Measurements from ENCODE around the gene CENATAC.
"Not testable (repeated sequence)": the region's sequence is repeated elsewhere in the genome, so short reads cannot be mapped to it uniquely, and the experiment has no call there.

The CENATAC gene, protein sequence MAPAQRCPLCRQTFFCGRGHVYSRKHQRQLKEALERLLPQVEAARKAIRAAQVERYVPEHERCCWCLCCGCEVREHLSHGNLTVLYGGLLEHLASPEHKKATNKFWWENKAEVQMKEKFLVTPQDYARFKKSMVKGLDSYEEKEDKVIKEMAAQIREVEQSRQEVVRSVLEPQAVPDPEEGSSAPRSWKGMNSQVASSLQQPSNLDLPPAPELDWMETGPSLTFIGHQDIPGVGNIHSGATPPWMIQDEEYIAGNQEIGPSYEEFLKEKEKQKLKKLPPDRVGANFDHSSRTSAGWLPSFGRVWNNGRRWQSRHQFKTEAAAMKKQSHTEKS

DNA sequence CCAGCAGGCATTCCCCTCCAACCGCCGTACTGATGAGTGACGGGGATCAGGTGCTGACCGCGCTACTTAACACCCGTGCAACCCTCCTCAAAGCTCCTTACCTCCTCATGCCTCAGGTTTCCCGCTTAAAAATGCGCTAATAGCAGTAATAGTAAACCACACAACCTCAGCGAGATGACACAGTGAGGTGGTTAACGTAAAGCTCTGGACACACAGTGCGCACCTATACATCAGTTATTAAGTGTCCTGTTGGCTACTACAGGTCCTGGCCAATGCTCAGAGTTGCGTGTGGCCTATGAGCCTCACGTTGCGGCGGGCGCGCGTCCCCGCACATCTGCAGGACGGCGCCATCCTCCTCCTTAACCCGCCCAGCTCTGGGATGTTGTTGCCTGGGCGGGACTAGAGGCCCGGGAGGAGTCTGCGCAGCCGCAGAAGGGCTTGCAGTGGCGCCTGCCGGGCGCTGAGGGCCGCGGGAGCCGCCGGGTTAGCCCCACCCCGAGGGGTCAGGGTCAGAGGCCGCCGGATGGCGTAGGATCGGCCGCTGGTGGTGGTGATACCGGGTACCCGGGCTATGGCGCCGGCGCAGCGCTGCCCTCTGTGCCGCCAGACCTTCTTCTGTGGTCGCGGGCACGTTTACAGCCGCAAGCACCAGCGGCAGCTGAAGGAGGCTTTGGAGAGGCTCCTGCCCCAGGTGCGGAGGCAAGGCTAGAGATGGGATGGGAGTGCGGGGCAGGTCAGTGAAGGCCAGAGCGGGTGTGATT is at the start of gene CENATAC:
Gene CENATAC (plus strand): TSS at position 512 of the 761 bp plus-strand sequence. CDS start 60 bp downstream, at position 572.
- no peak for FAIRE-seq

DNA sequence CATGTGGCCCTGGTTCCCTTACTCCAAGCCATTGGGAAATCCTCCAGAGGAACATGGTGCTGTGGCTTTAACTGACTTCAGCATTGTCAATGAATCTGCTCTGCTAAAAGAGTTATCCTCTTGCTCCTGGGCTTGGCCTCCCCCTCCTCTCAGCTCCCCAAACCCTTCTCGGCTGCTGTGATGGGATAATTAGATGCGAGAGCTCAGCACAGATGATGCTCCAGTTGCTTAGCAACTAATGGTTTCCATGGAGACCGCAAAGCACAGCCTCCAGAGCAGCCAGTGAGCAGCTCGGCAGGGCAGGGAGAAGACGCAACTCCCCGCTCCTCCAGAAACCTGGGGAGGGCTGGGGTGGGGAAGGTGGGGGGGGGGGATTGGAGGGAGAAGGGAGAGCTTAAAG is 44.7 kb upstream of the CENATAC start:
- FAIRE-seq, result no peak

GRCh38 chr11:118953976-118954375 is 44.0 kb upstream of the CENATAC start:
- not testable (repeated sequence) for FAIRE-seq

DNA sequence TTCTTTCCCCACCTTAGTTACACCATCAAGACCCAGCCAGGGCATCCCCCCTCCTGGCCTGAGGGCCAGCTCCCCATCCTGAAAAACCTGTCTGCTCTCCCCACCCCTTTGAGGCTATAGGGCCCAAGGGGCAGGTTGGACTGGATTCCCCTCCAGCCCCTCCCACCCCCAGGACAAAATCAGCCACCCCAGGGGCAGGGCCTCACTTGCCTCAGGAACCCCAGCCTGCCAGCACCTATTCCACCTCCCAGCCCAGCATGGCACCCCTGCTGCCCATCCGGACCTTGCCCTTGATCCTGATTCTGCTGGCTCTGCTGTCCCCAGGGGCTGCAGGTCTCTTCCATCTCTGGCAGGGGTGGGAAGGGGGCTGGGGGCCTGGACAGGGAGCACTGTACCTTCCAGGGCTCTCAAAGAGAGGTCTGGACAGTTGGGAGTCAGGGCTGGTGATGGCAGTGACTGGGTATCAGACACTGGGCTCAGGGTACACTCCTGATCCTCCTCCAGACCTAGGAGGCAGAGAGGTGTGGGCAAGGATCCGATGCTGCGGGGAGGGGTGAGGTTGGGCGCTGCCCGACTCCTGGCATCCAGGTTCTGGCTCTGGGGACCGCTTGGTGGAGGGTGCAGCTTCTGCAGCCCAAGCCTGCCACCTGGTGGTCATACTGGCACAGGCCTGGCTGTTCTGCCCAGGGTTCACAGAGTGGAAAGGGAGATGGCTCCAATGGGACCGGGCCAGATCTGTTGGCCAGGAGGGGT is 41.7 kb upstream of the CENATAC start, which contains the start of gene UPK2:
Gene UPK2 (plus strand): TSS at position 205 of the 753 bp plus-strand sequence. CDS start 53 bp downstream, at position 258.
- no peak for FAIRE-seq

GRCh38 chr11:118956847-118957469 is 41.0 kb upstream of the CENATAC start:
- FAIRE-seq, result no peak

DNA sequence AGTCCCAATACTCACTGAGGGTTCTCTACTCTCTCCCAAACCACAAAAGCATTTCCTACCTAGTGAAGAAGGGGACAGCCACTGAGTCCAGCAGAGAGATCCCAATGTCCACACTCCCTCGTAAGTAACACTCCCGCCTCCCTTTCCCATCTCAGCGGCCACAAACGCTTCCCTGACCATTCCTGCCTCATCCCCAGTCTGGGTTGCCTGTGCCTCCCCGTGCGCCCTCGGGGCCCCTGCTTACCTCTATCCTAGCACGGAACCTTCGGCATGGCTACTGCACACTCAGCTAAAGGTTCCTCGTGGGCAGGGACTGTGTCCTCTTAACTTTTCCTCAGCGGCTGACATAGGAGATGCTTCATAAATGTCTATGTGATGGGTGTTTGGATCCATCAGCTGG is 40.4 kb upstream of the CENATAC start:
- FAIRE-seq, result no peak

- no peak for FAIRE-seq
Measured at GRCh38 chr11:118957968-118958367, 40.0 kb upstream of the CENATAC start.

DNA sequence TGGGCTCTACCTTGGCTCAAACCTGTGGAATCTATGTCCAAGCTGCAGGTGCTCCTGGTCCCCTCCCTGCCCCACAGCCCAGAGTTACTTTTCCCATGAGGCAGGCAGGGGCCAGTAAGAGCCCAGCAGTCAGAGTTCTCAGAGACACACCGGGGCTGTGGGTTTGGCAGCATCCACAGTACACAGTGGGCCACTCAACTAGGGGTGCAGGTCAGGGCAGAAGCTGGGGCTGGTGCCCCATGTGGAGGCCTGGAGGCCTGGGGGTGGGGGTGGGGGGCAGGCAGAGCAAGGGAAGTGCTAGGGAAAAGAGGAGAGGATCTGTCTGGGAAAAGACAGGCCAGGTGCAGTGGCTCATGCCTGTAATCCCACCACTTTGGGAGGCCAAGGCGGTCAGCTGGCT is 39.4 kb upstream of the CENATAC start:
- no peak for FAIRE-seq

DNA sequence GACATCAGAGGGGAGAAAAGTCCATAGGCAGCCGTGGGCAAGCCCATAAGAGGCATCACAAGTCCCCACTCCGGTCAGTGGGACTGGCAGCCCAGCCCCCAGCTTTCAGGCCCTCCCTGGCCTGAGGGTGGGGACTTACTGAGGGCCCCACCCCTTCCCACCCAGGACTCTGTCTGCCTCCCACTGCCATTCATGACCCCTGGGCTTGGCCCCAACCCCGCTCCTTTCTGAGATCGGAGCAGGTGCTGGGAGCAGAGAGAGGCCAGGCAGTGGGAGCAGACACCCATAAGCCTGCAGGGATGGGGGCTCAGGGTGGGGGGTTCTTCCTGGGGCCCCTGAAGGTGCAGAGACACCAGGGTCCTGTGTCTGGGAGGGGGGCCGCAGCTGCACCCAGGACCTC is 36.7 kb upstream of the CENATAC start:
- FAIRE-seq, result no peak

DNA sequence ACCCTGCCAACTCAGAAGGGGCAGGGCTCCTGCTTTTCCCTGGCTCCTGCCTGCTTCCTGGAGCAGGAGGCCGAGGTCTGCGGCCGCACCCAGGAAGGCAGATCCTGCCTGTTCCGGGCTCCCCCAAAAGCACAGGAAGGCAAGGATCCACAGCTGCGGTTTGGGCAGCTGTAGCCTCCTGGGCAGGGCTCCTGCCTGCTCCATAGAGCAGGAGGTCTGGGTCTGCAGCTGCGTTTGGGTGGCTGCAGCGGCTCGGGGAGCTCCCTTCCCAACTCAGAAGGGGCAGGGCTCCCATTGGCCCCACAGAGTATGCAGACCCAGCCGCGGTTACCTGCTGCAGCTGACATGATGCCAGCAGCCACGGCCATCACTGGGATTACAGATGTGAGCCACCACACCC is 36.3 kb upstream of the CENATAC start:
- no peak for FAIRE-seq

GRCh38 chr11:118969508-118969907 is 28.4 kb upstream of the CENATAC start:
- FAIRE-seq, result not testable (repeated sequence)

GRCh38 chr11:118971646-118972045 is 26.3 kb upstream of the CENATAC start, which contains the start of gene FOXR1:
TSS of gene FOXR1 (plus strand) at chr11:118971761. CDS start at chr11:118971932, 171 bp downstream.
- no peak for FAIRE-seq

GRCh38 chr11:118973985-118974384 is 24.0 kb upstream of the CENATAC start:
- no peak for FAIRE-seq

DNA sequence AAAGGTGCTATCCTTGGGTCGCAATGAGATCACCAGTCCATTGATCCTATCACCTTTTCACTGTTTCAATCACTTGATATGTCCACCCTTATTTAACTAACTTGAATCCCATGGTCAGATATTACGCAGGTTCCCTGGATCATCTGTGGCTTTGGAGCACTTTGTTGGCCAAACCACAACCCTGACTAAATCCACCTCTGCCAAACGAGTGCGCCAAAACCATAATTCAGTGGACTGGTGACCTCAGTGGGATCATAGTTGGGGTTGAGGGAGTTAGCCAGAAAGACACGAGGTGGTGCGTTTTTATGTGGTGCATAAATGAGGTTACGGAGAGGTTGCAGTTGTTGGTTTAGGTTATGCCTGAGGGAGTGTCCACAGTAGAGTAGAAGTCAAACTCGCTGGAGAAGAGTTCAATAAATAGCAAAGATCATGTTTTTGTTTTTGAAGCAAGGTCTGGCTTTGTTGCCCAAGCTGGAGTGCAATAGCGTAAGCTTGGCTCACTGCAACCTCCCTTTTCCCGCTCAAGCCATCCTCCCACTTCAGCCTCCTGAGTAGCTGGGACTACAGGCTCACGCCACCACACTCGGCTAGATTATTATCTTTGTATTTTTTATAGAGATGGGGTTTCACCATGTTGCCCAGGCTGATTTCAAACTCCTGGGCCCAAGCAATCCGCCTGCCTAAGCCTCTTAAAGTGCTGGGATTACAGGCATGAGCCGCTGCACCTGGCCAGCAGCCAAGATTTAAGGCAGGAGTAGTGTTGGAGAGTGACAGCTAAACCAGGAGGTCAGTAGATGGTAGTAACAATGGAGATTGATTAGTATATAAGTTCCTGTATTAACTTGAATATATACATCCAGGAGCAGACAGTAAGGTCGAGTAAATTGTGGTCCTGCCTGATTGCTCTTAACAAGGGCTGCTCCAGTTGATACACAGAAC is 21.9 kb upstream of the CENATAC start:
- no peak for FAIRE-seq

DNA sequence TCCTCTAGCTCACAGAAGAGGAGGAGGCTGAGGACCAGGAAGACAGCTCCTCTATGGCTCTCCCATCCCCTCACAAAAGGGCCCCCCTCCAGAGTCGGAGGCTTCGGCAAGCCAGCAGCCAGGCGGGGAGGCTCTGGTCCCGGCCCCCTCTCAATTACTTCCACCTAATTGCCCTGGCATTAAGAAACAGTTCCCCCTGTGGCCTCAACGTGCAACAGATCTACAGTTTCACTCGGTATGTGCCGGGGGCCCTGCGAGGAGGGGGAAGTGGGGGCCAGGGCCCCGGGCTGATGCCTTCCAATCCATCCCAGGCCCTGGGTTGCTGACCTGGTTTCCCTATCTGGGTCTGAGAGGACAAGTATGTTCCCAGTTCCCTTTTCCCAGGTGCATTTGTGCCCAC is 18.5 kb upstream of the CENATAC start:
- no peak for FAIRE-seq

DNA sequence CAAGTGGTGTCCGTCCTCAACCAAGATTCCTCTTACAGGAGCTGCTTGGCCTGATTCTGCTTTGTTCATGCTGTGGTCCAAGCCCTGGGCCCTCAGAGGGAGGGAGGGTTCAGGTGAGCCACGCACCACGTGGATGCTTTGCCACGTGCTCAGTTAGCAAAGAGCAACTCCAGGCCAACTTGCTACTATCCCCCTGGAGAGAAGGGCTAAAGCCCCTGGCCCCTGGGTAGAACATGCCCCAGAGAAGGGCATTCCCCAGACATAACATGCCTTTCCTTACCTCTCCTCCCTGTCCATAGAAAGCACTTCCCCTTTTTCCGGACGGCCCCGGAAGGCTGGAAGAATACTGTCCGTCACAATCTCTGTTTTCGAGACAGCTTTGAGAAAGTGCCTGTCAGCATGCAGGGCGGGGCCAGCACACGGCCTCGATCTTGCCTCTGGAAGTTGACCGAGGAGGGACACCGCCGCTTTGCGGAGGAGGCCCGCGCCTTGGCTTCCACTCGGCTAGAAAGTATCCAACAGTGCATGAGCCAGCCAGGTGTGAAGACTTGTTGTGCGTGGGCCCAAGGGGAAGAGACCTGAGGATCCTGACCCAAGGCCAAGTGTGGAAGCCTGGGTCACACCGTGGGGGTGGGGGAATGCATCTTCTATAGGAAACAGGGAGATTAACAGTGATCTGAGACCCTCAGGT is 17.6 kb upstream of the CENATAC start:
- FAIRE-seq, result no peak

DNA sequence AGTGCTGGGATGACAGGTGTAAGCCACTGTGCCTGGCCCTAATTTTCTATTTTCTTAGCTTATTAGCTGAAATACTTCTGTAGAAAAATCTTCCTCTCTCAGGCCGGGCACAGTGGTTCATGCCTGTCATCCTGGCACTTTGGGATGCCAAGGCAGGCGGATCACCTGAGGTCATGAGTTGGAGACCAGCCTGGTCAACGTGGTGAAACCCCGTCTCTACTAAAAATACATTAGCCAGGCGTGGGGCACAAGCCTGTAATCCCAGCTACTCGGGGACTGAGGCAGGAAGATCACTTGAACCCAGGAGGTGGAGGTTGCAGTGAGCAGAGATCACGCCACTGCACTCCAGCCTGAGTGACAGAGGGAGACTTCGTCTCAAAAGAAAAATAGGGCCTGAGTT is 13.6 kb upstream of the CENATAC start:
- FAIRE-seq, result not testable (repeated sequence)

DNA sequence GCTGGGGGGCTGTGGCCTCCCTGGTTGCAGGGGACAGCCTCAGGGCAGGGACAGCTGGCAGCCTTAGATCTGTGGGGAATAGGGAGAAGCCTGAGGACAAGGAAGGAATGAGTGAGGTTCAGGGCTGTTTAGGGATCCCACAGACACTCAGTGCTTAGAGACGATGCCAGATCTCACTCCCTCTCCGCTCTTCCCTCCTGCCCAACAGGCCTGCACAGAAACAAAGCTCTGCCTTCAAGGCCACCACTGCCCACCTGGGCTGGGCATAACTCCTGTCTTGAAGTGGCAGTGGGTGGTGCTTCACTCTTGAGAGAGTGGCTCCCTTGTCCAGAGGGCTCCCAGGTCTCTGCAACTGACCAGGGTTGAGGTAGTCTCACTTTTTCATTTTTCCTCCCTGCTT is 13.1 kb upstream of the CENATAC start:
- no peak for FAIRE-seq

GRCh38 chr11:118988280-118988679 is 9.7 kb upstream of the CENATAC start:
- no peak for FAIRE-seq

DNA sequence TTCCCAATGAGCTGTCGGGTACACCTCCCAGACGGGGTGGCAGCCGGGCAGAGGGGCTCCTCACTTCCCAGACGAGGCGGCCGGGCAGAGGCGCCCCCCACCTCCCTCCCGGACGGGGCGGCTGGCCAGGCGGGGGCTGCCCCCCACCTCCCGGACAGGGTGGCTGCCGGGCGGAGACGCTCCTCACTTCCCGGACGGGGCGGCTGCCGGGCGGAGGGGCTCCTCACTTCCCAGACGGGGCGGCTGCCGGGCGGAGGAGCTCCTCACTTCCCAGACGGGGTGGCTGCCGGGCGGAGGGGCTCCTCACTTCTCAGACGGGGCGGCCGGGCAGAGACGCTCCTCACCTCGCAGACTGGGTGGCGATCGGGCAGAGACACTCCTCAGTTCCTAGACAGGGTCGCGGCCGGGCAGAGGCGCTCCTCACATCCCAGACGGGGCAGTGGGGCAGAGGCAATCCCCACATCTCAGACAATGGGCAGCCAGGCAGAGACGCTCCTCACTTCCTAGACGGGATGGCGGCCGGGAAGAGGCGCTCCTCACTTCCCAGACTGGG is 6.4 kb upstream of the CENATAC start:
- not testable (repeated sequence) for FAIRE-seq
